Tibial artery (tissue), 4 donors: ENCODE measurements around the gene NACAD.

Experiments used
- DNase-seq, 2 donors: peaks; one replicate each; pipeline ENCODE4 v3.0.0-alpha.2; 2019
- H3K27ac ChIP-seq, 2 donors: fragments of 200-600 bp; sonication (generic) in 1 of 2; 1 replicate in 1 of 2; 2 replicates in 1 of 2; pipeline ENCODE4 v1.5.1; 2018 to 2019; ENCODE audit warnings: mild to moderate bottlenecking in 1 of 2
- H3K27me3 ChIP-seq, 2 donors: fragments of 200-600 bp; sonication (generic) in 1 of 2; one replicate each; pipeline versions ENCODE4 v1.5.1 to v1.6.0; 2016 to 2019
- H3K36me3 ChIP-seq, 3 donors: fragments of 200-600 bp; sonication (generic) in 2 of 3; one replicate each; pipeline ENCODE4 v1.5.1; 2016 to 2019; ENCODE audit warnings: mild to moderate bottlenecking in 2 of 3
- H3K4me1 ChIP-seq, 4 donors: fragments of 200-600 bp; sonication (generic) in 2 of 4; 1 replicate in 3 of 4; 2 replicates in 1 of 4; pipeline ENCODE4 v1.5.1; 2016 to 2019
- H3K4me3 ChIP-seq, 2 donors: fragments of 200-600 bp; sonication (generic) in 1 of 2; 1 replicate in 1 of 2; 2 replicates in 1 of 2; pipeline ENCODE4 v1.5.1; 2018 to 2019; ENCODE audit warnings: mild to moderate bottlenecking in 2 of 2
- H3K9me3 ChIP-seq, 3 donors: fragments of 200-600 bp; sonication (generic) in 1 of 3; one replicate each; pipeline ENCODE4 v1.5.1; 2016 to 2019
- CTCF ChIP-seq, 2 experiments: fragments of 200-600 bp in 1 of 2; fragments of 450-650 bp in 1 of 2; IDR thresholded peaks; one replicate each; pipeline ENCODE4 v1.5.1; 2017 to 2019; ENCODE audit warnings: antibody characterized with exemption in 2 of 2, mild to moderate bottlenecking in 1 of 2, moderate library complexity in 1 of 2
- intact Hi-C: fragments of 100-400 bp; cut with DNase I; formaldehyde crosslinking; loops from one replicate; pipeline ENCODE4 v1.15.0; 2023; ENCODE audit warnings: low total_unique reads

Gene NACAD

GRCh38 chr7:45061806-45062425 lies 26.9 kb downstream of the NACAD start:
- no peak for TF ChIP-seq CTCF (IDR thresholded peaks at IDR 0.05)
- H3K4me1 ChIP-seq = no peaks in the 10 kb centered on the region
- peaks cover 0 to 33% (median 23%) of the 10 kb centered on the region in 3 donors for H3K36me3 ChIP-seq
- no peak overlapping the region for H3K4me3 ChIP-seq
- peak in 1 of 2 donors; percentile 15 for DNase-seq
- no peak overlapping the region for H3K27ac ChIP-seq
- intact Hi-C loops = no loop called here
- no peaks in the 10 kb centered on the region for H3K27me3 ChIP-seq
- no peaks in the 10 kb centered on the region for H3K9me3 ChIP-seq

- peaks cover 0 to 28% (median 23%) of the 10 kb centered on the region in 3 donors for H3K36me3 ChIP-seq
- H3K27me3 ChIP-seq = no peaks in the 10 kb centered on the region
- TF ChIP-seq CTCF (IDR thresholded peaks at IDR 0.05) = no peak
- no peak overlapping the region for H3K27ac ChIP-seq
- no peaks in the 10 kb centered on the region for H3K9me3 ChIP-seq
- no peak overlapping the region for H3K4me3 ChIP-seq
- intact Hi-C loops = no loop called here
- H3K4me1 ChIP-seq = no peaks in the 10 kb centered on the region
- DNase-seq = no peak
These were observed 27.4 kb downstream of the NACAD start for GRCh38 chr7:45061352-45061751.

- Histone ChIP-seq H3K36me3 (peaks cover 0 to 17% (median 17%) of the 10 kb centered on the region in 3 donors), H3K4me1 (no peaks in the 10 kb centered on the region), H3K27me3 (no peaks in the 10 kb centered on the region), H3K27ac (no peak overlapping the region), H3K9me3 (no peaks in the 10 kb centered on the region), H3K4me3 (no peak overlapping the region)
- intact Hi-C loops = no loop called here
- TF ChIP-seq CTCF (IDR thresholded peaks at IDR 0.05) = no peak
- no peak for DNase-seq
These were observed 28.5 kb downstream of the NACAD start for GRCh38 chr7:45060295-45060694.

GRCh38 chr7:45057878-45058277 lies 30.9 kb downstream of the NACAD start:
- Histone ChIP-seq H3K27ac (no peak overlapping the region), H3K9me3 (no peaks in the 10 kb centered on the region), H3K36me3 (no peaks in the 10 kb centered on the region), H3K4me1 (no peaks in the 10 kb centered on the region), H3K27me3 (no peaks in the 10 kb centered on the region), H3K4me3 (no peak overlapping the region)
- intact Hi-C loops = no loop called here
- TF ChIP-seq CTCF (IDR thresholded peaks at IDR 0.05) = no peak
- no peak for DNase-seq

GRCh38 chr7:45055594-45056219 lies 33.1 kb downstream of the NACAD start:
- Histone ChIP-seq H3K4me3 (no peak overlapping the region), H3K27ac (no peak overlapping the region), H3K27me3 (no peaks in the 10 kb centered on the region), H3K9me3 (no peaks in the 10 kb centered on the region), H3K36me3 (no peaks in the 10 kb centered on the region), H3K4me1 (no peaks in the 10 kb centered on the region)
- TF ChIP-seq CTCF (IDR thresholded peaks at IDR 0.05) = no peak
- peak in 1 of 2 donors; percentile 33 for DNase-seq
- intact Hi-C loops = no loop called here
